B cell (primary cell): ENCODE data around the gene OPN5. TPM values are rescaled to one million over a fixed set of nuclear protein-coding genes. Genes with fewer than 3 reads are reported as not detected.
"Not testable (repeated sequence)": the region's sequence is repeated elsewhere in the genome, so short reads cannot be mapped to it uniquely, and the experiment has no call there.

Experiments used
- ATAC-seq: fragments of 200-7000 bp; cut with Tn5 transposase; one replicate; pipeline ENCODE4 v1.10.0; 2021; ENCODE audit warnings: low read depth, mild to moderate bottlenecking, moderate number of reproducible peaks, moderate library complexity
- CTCF ChIA-PET: fragments of 350-600 bp; sonication (Branson Sonifier 250); formaldehyde crosslinking; loops from one replicate; lab custom pipeline; 2021; ENCODE audit warnings: antibody characterized with exemption, inconsistent platforms; lab: Charles Lee
- POLR2A ChIA-PET: fragments of 350-600 bp; sonication (Branson Sonifier 250); formaldehyde crosslinking; loops from one replicate; lab custom pipeline; 2021; ENCODE audit warnings: antibody characterized with exemption; lab: Charles Lee
- DNase-seq: peaks from one replicate; pipeline ENCODE4 v3.0.0; 2013
- H2AFZ ChIP-seq: 2 replicates; pipeline ENCODE4 v1.6.1; 2012; ENCODE audit warnings: mild to moderate bottlenecking, low read depth, low read length; ENCODE audit not compliant: insufficient read depth, poor library complexity, severe bottlenecking
- H3K27ac ChIP-seq, 2 donors: 1 replicate in 1 of 2; 2 replicates in 1 of 2; pipeline ENCODE4 v1.5.1; 2012 to 2013; ENCODE audit warnings: low read length in 2 of 2, mild to moderate bottlenecking in 2 of 2, moderate library complexity in 1 of 2
- H3K27me3 ChIP-seq, 4 experiments: fragments of 200-600 bp in 1 of 4; sonication (generic) in 1 of 4; replicated peaks in 1 of 4; 1 replicate in 2 of 4; 2 replicates in 2 of 4; pipeline versions ENCODE4 v1.6.1 to v1.7.0; 2013 to 2016; ENCODE audit warnings: low read length in 3 of 4, mild to moderate bottlenecking in 2 of 4, mixed read lengths in 1 of 4, moderate library complexity in 1 of 4; ENCODE audit not compliant: insufficient read depth in 4 of 4, control insufficient read depth in 3 of 4; ENCODE audit errors: control extremely low read depth in 1 of 4
- H3K36me3 ChIP-seq, 2 experiments: replicated peaks in 1 of 2; 1 replicate in 1 of 2; 2 replicates in 1 of 2; pipeline versions ENCODE4 v1.6.1 to v1.7.1; 2013; ENCODE audit warnings: low read length in 1 of 2; ENCODE audit not compliant: insufficient read depth in 2 of 2, control insufficient read depth in 1 of 2; ENCODE audit errors: control extremely low read depth in 1 of 2, extremely low read depth in 1 of 2
- H3K4me1 ChIP-seq, 2 donors: fragments of 200-600 bp in 1 of 2; sonication (generic) in 1 of 2; 1 replicate in 1 of 2; 2 replicates in 1 of 2; pipeline versions ENCODE4 v1.5.1 to v1.6.1; 2013 to 2017; ENCODE audit warnings: low read length in 2 of 2; ENCODE audit not compliant: control insufficient read depth in 2 of 2, insufficient read depth in 2 of 2
- H3K4me2 ChIP-seq: replicated peaks from 2 replicates; pipeline ENCODE3; 2012; ENCODE audit warnings: mild to moderate bottlenecking, low read depth, low read length; ENCODE audit not compliant: poor library complexity, severe bottlenecking
- H3K4me3 ChIP-seq, 5 experiments: fragments of 200-600 bp in 1 of 5; sonication (generic) in 1 of 5; 1 replicate in 3 of 5; 2 replicates in 2 of 5; pipeline versions ENCODE4 v1.5.1 to v1.7.0; 2011 to 2016; ENCODE audit warnings: low read length in 4 of 5, mild to moderate bottlenecking in 4 of 5, low read depth in 2 of 5, control low read depth in 1 of 5, moderate library complexity in 1 of 5; ENCODE audit not compliant: insufficient read depth in 1 of 5; ENCODE audit errors: control extremely low read depth in 1 of 5, extremely low read depth in 1 of 5
- H3K79me2 ChIP-seq: fragments of 200-600 bp; sonication (generic); one replicate; pipeline ENCODE4 v1.6.0; 2016; ENCODE audit warnings: low read length; ENCODE audit not compliant: control insufficient read depth, insufficient read depth
- H3K9ac ChIP-seq: fragments of 200-600 bp; sonication (generic); 2 replicates; pipeline ENCODE4 v1.6.1; 2017; ENCODE audit warnings: mild to moderate bottlenecking, low read length, moderate library complexity
- H3K9me3 ChIP-seq, 3 donors: one replicate each; pipeline versions ENCODE4 v1.6.1 to v1.7.1; 2013; ENCODE audit warnings: low read length in 2 of 3; ENCODE audit not compliant: control insufficient read depth in 2 of 3, insufficient read depth in 1 of 3; ENCODE audit errors: control extremely low read depth in 1 of 3
- H4K20me1 ChIP-seq: 2 replicates; pipeline ENCODE4 v1.6.0; 2012; ENCODE audit warnings: mild to moderate bottlenecking, low read length; ENCODE audit not compliant: insufficient read depth, control insufficient read depth, poor library complexity, severe bottlenecking
- H3K27ac Mint-ChIP-seq: one replicate; pipeline ENCODE4 v1.8.0; 2021; ENCODE audit warnings: mixed read lengths
- H3K27me3 Mint-ChIP-seq: one replicate; pipeline ENCODE4 v1.8.0; 2021; ENCODE audit warnings: mixed read lengths
- H3K4me1 Mint-ChIP-seq: one replicate; pipeline ENCODE4 v1.8.0; 2021; ENCODE audit warnings: mixed read lengths
- H3K4me3 Mint-ChIP-seq: one replicate; pipeline ENCODE4 v1.8.0; 2021; ENCODE audit warnings: mixed read lengths
- H3K9me3 Mint-ChIP-seq: one replicate; pipeline ENCODE4 v1.8.0; 2022; ENCODE audit warnings: mixed read lengths; ENCODE audit not compliant: insufficient read depth
- EZH2 ChIP-seq: IDR thresholded peaks from 2 replicates; pipeline ENCODE4 v1.6.1; 2012; ENCODE audit warnings: borderline replicate concordance, low read depth, mild to moderate bottlenecking, moderate library complexity, low read length; ENCODE audit not compliant: insufficient read depth, poor library complexity, severe bottlenecking
- WGBS: methylation state at CpG from one replicate; pipeline ENCODE4 v1.1.5; 2013; ENCODE audit warnings: missing lambda C conversion rate; ENCODE audit not compliant: insufficient coverage; 5-methylcytosine and 5-hydroxymethylcytosine counted together
- intact Hi-C: fragments of 100-400 bp; cut with micrococcal nuclease; formaldehyde crosslinking; loops from one replicate; pipeline ENCODE4 v1.10.0; 2022
- polyA plus RNA-seq: library from polyadenylated mRNA; depleted of rRNA; stranded (reverse); fragments of >200 nt; gene quantifications from 2 replicates; pipeline ENCODE4 v1.2.3, GENCODE V29; 2012
- total RNA-seq, 2 donors: library from RNA; stranded (reverse); fragments of 120-200 nt in 1 of 2; gene quantifications; 1 replicate in 1 of 2; 2 replicates in 1 of 2; pipeline versions ENCODE4 v1.2.3 to v1.2.4, GENCODE V29; 2013 to 2022
- TF ChIP-seq, protein P1 (sequence below): fragments of 200-600 bp; IDR thresholded peaks from one replicate; pipeline ENCODE4 v1.8.0; 2022; ENCODE audit warnings: antibody characterized with exemption, mild to moderate bottlenecking

OPN5 gene
- total and polyA plus RNA-seq, 2 donors (not counting 1 experiment from before 2014, with no cell fraction given), result not detected

DNA sequence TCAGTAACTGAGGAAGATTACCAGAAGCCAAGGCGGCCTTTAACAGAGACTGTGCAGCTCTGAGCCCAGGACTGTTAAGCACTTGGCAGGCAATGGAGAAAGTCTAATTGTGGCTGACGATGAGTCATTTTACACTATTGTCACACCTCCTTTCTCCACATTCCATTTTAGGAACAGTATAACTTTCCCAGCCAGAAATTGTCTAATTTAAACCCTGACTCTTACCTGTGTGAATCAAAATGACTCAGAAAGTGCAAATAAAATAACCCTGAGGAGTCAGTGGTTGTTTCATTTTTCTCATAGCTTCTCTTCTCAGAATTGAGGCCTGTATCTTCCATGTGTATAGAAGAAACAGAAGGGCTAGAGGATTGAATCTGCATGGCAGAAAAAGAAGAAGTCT lies 40.0 kb upstream of the OPN5 start:
- DNase-seq (no peak), ATAC-seq (no peak)
- Histone ChIP-seq H3K27me3 (no peaks in the 10 kb centered on the region), H3K79me2 (no peaks in the 10 kb centered on the region), H3K4me2 (no peak overlapping the region), H4K20me1 (no peaks in the 10 kb centered on the region), H3K9ac (no peak overlapping the region), H3K9me3 (no peaks in the 10 kb centered on the region), H3K36me3 (no peaks in the 10 kb centered on the region), H2AFZ (no peak overlapping the region), H3K4me1 (no peaks in the 10 kb centered on the region), H3K4me3 (no peak overlapping the region), H3K27ac (no peak overlapping the region)
- WGBS, result 100% methylated on average over 2 of the region's 2 CpGs
- no peaks in the 10 kb centered on the region for H3K27me3 Mint-ChIP-seq
- no peak overlapping the region for H3K27ac Mint-ChIP-seq
- POLR2A ChIA-PET, result no interaction called here
- CTCF ChIA-PET, result no interaction called here
- H3K4me3 Mint-ChIP-seq, result no peak overlapping the region
- intact Hi-C loops, result no loop called here
- H3K9me3 Mint-ChIP-seq, result no peaks in the 10 kb centered on the region
- TF ChIP-seq EZH2, result no peak
- TF ChIP-seq, protein P1, sequence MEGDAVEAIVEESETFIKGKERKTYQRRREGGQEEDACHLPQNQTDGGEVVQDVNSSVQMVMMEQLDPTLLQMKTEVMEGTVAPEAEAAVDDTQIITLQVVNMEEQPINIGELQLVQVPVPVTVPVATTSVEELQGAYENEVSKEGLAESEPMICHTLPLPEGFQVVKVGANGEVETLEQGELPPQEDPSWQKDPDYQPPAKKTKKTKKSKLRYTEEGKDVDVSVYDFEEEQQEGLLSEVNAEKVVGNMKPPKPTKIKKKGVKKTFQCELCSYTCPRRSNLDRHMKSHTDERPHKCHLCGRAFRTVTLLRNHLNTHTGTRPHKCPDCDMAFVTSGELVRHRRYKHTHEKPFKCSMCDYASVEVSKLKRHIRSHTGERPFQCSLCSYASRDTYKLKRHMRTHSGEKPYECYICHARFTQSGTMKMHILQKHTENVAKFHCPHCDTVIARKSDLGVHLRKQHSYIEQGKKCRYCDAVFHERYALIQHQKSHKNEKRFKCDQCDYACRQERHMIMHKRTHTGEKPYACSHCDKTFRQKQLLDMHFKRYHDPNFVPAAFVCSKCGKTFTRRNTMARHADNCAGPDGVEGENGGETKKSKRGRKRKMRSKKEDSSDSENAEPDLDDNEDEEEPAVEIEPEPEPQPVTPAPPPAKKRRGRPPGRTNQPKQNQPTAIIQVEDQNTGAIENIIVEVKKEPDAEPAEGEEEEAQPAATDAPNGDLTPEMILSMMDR, result no peak
- H3K4me1 Mint-ChIP-seq, result no peaks in the 10 kb centered on the region

DNA sequence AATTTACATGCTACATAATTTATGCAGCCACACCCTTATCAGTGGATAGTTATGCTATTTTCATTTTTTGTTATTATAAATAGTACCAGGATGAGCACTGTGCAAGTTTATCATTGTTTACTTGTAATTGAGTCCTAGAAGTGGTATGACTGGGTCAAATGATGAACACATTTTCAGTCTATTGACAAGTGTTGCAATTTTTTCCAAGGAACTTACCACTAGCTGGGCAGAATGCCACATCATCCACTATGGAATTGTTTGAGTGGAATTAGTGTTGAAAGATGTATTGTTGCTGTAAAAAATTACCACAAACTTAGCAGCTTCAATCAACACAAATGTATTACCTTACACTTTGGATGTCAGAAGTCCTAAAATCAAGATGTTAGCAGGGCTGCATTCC lies 38.1 kb upstream of the OPN5 start:
- no peak overlapping the region for H3K4me3 ChIP-seq
- H2AFZ ChIP-seq, result no peak overlapping the region
- H3K27ac ChIP-seq, result no peak overlapping the region
- Mint-ChIP-seq H3K4me1 (no peaks in the 10 kb centered on the region), H3K27ac (no peak overlapping the region), H3K4me3 (no peak overlapping the region), H3K27me3 (no peaks in the 10 kb centered on the region), H3K9me3 (no peaks in the 10 kb centered on the region)
- intact Hi-C loops, result no loop called here
- no peaks in the 10 kb centered on the region for H3K36me3 ChIP-seq
- CTCF ChIA-PET, result no interaction called here
- no peaks in the 10 kb centered on the region for H3K9me3 ChIP-seq
- TF ChIP-seq EZH2, result no peak
- TF ChIP-seq, protein P1, result no peak
- no peaks in the 10 kb centered on the region for H3K4me1 ChIP-seq
- H3K27me3 ChIP-seq, result no peaks in the 10 kb centered on the region
- no peaks in the 10 kb centered on the region for H4K20me1 ChIP-seq
- DNase-seq (no peak), ATAC-seq (no peak)
- H3K79me2 ChIP-seq, result no peaks in the 10 kb centered on the region
- H3K4me2 ChIP-seq, result no peak overlapping the region
- no peak overlapping the region for H3K9ac ChIP-seq
- POLR2A ChIA-PET, result no interaction called here

DNA sequence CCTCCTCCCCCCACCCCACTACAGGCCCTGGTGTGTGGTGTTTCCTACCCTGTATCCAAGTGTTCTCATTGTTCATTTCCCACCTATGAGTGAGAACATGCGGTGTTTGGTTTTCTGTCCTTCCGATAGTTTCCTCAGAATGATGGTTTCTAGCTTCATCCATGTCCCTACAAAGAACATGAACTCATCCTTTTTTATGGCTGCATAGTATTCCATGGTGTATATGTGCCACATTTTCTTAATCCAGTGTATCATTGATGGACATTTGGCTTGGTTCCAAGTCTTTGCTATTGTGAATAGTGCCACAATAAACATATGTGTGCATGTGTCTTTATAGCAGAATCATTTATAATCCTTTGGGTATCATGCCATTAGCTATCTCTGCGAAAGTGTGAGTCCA lies 36.6 kb upstream of the OPN5 start:
- DNase-seq, H3K79me2 ChIP-seq, intact Hi-C loops, H3K4me3 Mint-ChIP-seq, H3K4me1 ChIP-seq, H3K9me3 Mint-ChIP-seq, CTCF ChIA-PET, H3K36me3 ChIP-seq, H3K9ac ChIP-seq, H3K27me3 ChIP-seq, H3K27ac ChIP-seq, H3K4me2 ChIP-seq, H3K27ac Mint-ChIP-seq, H3K27me3 Mint-ChIP-seq, H3K9me3 ChIP-seq, H3K4me1 Mint-ChIP-seq, H4K20me1 ChIP-seq, H2AFZ ChIP-seq, H3K4me3 ChIP-seq, ATAC-seq, POLR2A ChIA-PET: not testable (repeated sequence)
- WGBS, result no CpG with 5 or more reads among the region's 3 CpGs
